GM19467 (cell line): ENCODE data around the gene RHEX.

ENCODE experiments used
- ATAC-seq: cut with Tn5 transposase; IDR thresholded peaks from one replicate; pipeline ENCODE4 v1.9.1; 2021; ENCODE audit warnings: mild to moderate bottlenecking, moderate library complexity; ENCODE audit not compliant: unreplicated experiment

The RHEX gene

GRCh38 chr1:206083750-206084149, 30.8 kb downstream of the RHEX start:
- no peak for ATAC-seq

GRCh38 chr1:206087091-206087490, 34.1 kb downstream of the RHEX start:
- no peak for ATAC-seq

- no peak for ATAC-seq
Measured at GRCh38 chr1:206089341-206089740, 36.4 kb downstream of the RHEX start.

GRCh38 chr1:206094024-206094423, 41.1 kb downstream of the RHEX start:
- ATAC-seq, result no peak

GRCh38 chr1:206097381-206097780, 44.4 kb downstream of the RHEX start:
- no peak for ATAC-seq

GRCh38 chr1:206098242-206098919, 45.4 kb downstream of the RHEX start:
- ATAC-seq, result no peak

GRCh38 chr1:206100226-206100815, 47.3 kb downstream of the RHEX start:
- ATAC-seq, result no peak

- no peak for ATAC-seq
Measured at GRCh38 chr1:206101351-206102045, 48.5 kb downstream of the RHEX start.

GRCh38 chr1:206102292-206102936, 49.4 kb downstream of the RHEX start:
- ATAC-seq, result no peak

GRCh38 chr1:206103979-206104378, 51.0 kb downstream of the RHEX start:
- ATAC-seq, result no peak

- ATAC-seq, result no peak
Measured at GRCh38 chr1:206105464-206105995, 52.6 kb downstream of the RHEX start.

- peak; percentile 59 for ATAC-seq
Measured at GRCh38 chr1:206106328-206107167, 53.6 kb downstream of the RHEX start.

- no peak for ATAC-seq
Measured at GRCh38 chr1:206107168-206107544, 54.2 kb downstream of the RHEX start.

- no peak for ATAC-seq
Measured at GRCh38 chr1:206108635-206109034, 55.7 kb downstream of the RHEX start.

GRCh38 chr1:206109718-206110117, 56.7 kb downstream of the RHEX start:
- ATAC-seq, result no peak

- ATAC-seq, result no peak
Measured at GRCh38 chr1:206110161-206110560, 57.2 kb downstream of the RHEX start.

GRCh38 chr1:206110820-206111219, 57.8 kb downstream of the RHEX start:
- ATAC-seq, result no peak

- no peak for ATAC-seq
Measured at GRCh38 chr1:206111271-206111927, 58.4 kb downstream of the RHEX start.

GRCh38 chr1:206112600-206113301, 59.8 kb downstream of the RHEX start:
- ATAC-seq, result no peak
